Liver (tissue), 9 donors: ENCODE results near the gene MAP3K10. TPM values are rescaled to one million over a fixed set of nuclear protein-coding genes. Genes with fewer than 3 reads are reported as not detected.

Source experiments
- DNase-seq: peaks from one replicate; pipeline ENCODE4 v3.0.0-alpha.2; 2017; ENCODE audit warnings: low spot score
- H3K27ac ChIP-seq, 2 donors: one replicate each; pipeline ENCODE4 v1.7.0; 2013; ENCODE audit warnings: inconsistent platforms in 2 of 2, low read length in 2 of 2, control low read depth in 1 of 2, low read depth in 1 of 2, mild to moderate bottlenecking in 1 of 2
- H3K27me3 ChIP-seq, 4 donors: one replicate each; pipeline versions ENCODE4 v1.6.1 to v1.7.0; 2013; ENCODE audit warnings: low read length in 3 of 4, inconsistent platforms in 1 of 4, mild to moderate bottlenecking in 1 of 4, moderate library complexity in 1 of 4; ENCODE audit not compliant: control insufficient read depth in 4 of 4, insufficient read depth in 4 of 4
- H3K36me3 ChIP-seq, 4 donors: one replicate each; pipeline versions ENCODE4 v1.6.1 to v1.7.0; 2013; ENCODE audit warnings: low read length in 3 of 4, mild to moderate bottlenecking in 3 of 4, low read depth in 1 of 4, moderate library complexity in 1 of 4; ENCODE audit not compliant: control insufficient read depth in 4 of 4, insufficient read depth in 3 of 4
- H3K4me1 ChIP-seq, 4 donors: one replicate each; pipeline versions ENCODE4 v1.6.1 to v1.7.0; 2013; ENCODE audit warnings: low read length in 3 of 4, mild to moderate bottlenecking in 3 of 4, moderate library complexity in 1 of 4; ENCODE audit not compliant: control insufficient read depth in 4 of 4, insufficient read depth in 4 of 4
- H3K4me3 ChIP-seq, 3 donors: one replicate each; pipeline versions ENCODE4 v1.6.1 to v1.7.0; 2013; ENCODE audit warnings: low read length in 3 of 3, control low read depth in 1 of 3, low read depth in 1 of 3, mild to moderate bottlenecking in 1 of 3
- H3K9ac ChIP-seq, 2 donors: one replicate each; pipeline ENCODE4 v1.7.0; 2013; ENCODE audit warnings: low read length in 2 of 2, mild to moderate bottlenecking in 2 of 2, moderate library complexity in 2 of 2, control low read depth in 1 of 2, low read depth in 1 of 2
- H3K9me3 ChIP-seq, 4 donors: one replicate each; pipeline versions ENCODE4 v1.6.1 to v1.7.0; 2013; ENCODE audit warnings: low read length in 3 of 4; ENCODE audit not compliant: control insufficient read depth in 4 of 4
- EGR1 ChIP-seq, 2 donors: IDR thresholded peaks; 2 replicates each; pipeline ENCODE4 v1.6.1; 2016 to 2018; ENCODE audit warnings: antibody characterized with exemption in 2 of 2, low read depth in 2 of 2
- FOXA1 ChIP-seq: IDR thresholded peaks from 2 replicates; pipeline ENCODE4 v1.6.1; 2016; ENCODE audit warnings: antibody characterized with exemption
- FOXA2 ChIP-seq: IDR thresholded peaks from 2 replicates; pipeline ENCODE4 v1.6.1; 2016; ENCODE audit warnings: antibody characterized with exemption
- GABPA ChIP-seq, 2 donors: IDR thresholded peaks in 1 of 2; conservative IDR thresholded peaks in 1 of 2; 2 replicates each; pipeline ENCODE4 v1.6.1; 2016; ENCODE audit warnings: antibody characterized with exemption in 2 of 2, mild to moderate bottlenecking in 1 of 2, moderate library complexity in 1 of 2
- HNF4A ChIP-seq, 2 donors: conservative IDR thresholded peaks; 2 replicates each; pipeline ENCODE4 v1.6.1; 2016; ENCODE audit warnings: antibody characterized with exemption in 2 of 2, mild to moderate bottlenecking in 2 of 2
- HNF4G ChIP-seq: IDR thresholded peaks from 2 replicates; pipeline ENCODE4 v1.6.1; 2016; ENCODE audit warnings: antibody characterized with exemption
- REST ChIP-seq: IDR thresholded peaks from 2 replicates; pipeline ENCODE4 v1.6.1; 2016; ENCODE audit warnings: antibody characterized with exemption, mild to moderate bottlenecking
- RXRA ChIP-seq, 2 donors: IDR thresholded peaks; 2 replicates each; pipeline ENCODE4 v1.6.1; 2017 to 2018; ENCODE audit warnings: antibody characterized with exemption in 2 of 2, mild to moderate bottlenecking in 1 of 2
- TAF1 ChIP-seq: conservative IDR thresholded peaks from 2 replicates; pipeline ENCODE4 v1.6.1; 2016; ENCODE audit warnings: antibody characterized with exemption, mild to moderate bottlenecking
- WGBS: extraction: QIAGEN DNeasy Blood & Tissue Kit; methylation state at CpG from one replicate; pipeline ENCODE4 v1.1.7; 2013; 5-methylcytosine and 5-hydroxymethylcytosine counted together
- polyA plus RNA-seq, 2 donors: library from polyadenylated mRNA; stranded (reverse) in 1 of 2; unstranded in 1 of 2; fragments of 200-250 nt in 1 of 2; fragments of >200 nt in 1 of 2; fragmentation: Nextera tagmentation in 1 of 2; extraction: Ambion mirVana in 1 of 2; gene quantifications; one replicate each; pipeline versions ENCODE4 v1.2.1 to v1.2.3, GENCODE V29; 2013 to 2015
- total RNA-seq, 2 donors: library from RNA; depleted of rRNA; stranded (reverse); fragments of >200 nt; gene quantifications; one replicate each; pipeline ENCODE4 v1.2.3, GENCODE V29; 2014
- TF ChIP-seq, protein P1 (sequence below): IDR thresholded peaks from 2 replicates; pipeline ENCODE4 v1.6.1; 2016; ENCODE audit warnings: antibody characterized with exemption
- TF ChIP-seq, protein P2 (sequence below): IDR thresholded peaks from 2 replicates; pipeline ENCODE4 v1.6.1; 2016; ENCODE audit warnings: antibody characterized with exemption
- donor health status: healthy.
- donor health status: healthy.
- donor health status: healthy.
- donor health status: healthy.
- donor health status: healthy.

Gene MAP3K10
- total and polyA plus RNA-seq, 4 donors = 0.65 to 3.9 (median 2.1) TPM

DNA sequence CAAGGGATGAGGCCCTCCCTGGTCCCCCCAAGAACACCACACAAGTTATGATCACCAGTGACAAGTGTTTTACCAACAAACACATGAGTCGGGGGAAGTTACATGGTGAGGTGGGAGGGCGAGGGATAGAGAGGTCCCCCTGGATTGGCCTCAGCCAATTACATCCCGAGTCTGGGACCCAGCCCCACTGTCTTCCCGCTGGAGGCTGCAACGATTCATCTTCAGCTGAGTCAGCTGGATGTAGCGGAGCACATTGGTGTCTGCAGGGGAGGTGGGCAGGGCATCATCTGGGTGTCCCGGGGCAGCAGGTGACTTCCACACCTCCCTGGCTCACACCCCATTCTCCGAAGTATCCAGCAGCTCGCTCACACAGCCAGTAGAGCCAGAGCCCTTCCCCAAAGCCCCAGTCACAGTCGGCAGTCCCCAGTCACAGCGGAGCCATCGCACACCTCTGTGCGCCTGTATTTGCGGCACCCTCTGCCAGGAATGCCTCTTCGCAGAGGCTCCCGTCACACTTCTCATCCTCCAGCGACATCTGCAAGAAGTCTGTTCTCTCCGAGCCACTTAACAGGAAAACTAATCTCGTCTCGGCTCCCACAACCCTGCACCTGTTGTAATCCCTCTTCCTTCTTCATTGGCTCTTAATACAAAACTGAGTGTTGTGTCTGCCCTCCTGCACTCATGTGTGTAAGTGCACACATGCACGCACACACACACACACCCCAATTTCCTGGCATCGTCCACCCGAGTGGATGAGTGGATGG lies 25.0 kb downstream of the MAP3K10 start:
- 53% methylated on average over 23 of the region's 23 CpGs for WGBS
- Histone ChIP-seq H3K4me1 (peaks cover 0 to 7% (median 2%) of the 10 kb centered on the region in 4 donors), H3K4me3 (no peak overlapping the region), H3K36me3 (no peaks in the 10 kb centered on the region), H3K27ac (no peak overlapping the region), H3K27me3 (peaks cover 0 to 8% (median 6%) of the 10 kb centered on the region in 4 donors), H3K9me3 (no peaks in the 10 kb centered on the region), H3K9ac (no peak overlapping the region)
- DNase-seq = no peak
- TF ChIP-seq EGR1 (IDR thresholded peaks at IDR 0.05; ENCODE audit: low read depth in 2 of 2) = no peak
- TF ChIP-seq HNF4A (conservative IDR thresholded peaks at IDR 0.05) = no peak
- TF ChIP-seq REST = no peak
- TF ChIP-seq, protein P1, sequence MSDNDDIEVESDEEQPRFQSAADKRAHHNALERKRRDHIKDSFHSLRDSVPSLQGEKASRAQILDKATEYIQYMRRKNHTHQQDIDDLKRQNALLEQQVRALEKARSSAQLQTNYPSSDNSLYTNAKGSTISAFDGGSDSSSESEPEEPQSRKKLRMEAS = no peak

GRCh38 chr19:40216777-40217026 lies 25.5 kb downstream of the MAP3K10 start:
- Histone ChIP-seq H3K4me1 (peaks cover 0 to 7% (median 2%) of the 10 kb centered on the region in 4 donors), H3K4me3 (no peak overlapping the region), H3K27ac (no peak overlapping the region), H3K9me3 (no peaks in the 10 kb centered on the region), H3K9ac (no peak overlapping the region), H3K27me3 (peaks cover 0 to 8% (median 6%) of the 10 kb centered on the region in 4 donors), H3K36me3 (no peaks in the 10 kb centered on the region)
- WGBS = 33% methylated on average over 9 of the region's 9 CpGs
- DNase-seq = no peak
- no peak for TF ChIP-seq HNF4G
- TF ChIP-seq EGR1 (IDR thresholded peaks at IDR 0.05; ENCODE audit: low read depth in 2 of 2) = no peak
- TF ChIP-seq, protein P2, sequence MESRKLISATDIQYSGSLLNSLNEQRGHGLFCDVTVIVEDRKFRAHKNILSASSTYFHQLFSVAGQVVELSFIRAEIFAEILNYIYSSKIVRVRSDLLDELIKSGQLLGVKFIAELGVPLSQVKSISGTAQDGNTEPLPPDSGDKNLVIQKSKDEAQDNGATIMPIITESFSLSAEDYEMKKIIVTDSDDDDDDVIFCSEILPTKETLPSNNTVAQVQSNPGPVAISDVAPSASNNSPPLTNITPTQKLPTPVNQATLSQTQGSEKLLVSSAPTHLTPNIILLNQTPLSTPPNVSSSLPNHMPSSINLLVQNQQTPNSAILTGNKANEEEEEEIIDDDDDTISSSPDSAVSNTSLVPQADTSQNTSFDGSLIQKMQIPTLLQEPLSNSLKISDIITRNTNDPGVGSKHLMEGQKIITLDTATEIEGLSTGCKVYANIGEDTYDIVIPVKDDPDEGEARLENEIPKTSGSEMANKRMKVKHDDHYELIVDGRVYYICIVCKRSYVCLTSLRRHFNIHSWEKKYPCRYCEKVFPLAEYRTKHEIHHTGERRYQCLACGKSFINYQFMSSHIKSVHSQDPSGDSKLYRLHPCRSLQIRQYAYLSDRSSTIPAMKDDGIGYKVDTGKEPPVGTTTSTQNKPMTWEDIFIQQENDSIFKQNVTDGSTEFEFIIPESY = no peak
- TF ChIP-seq TAF1 = no peak
- TF ChIP-seq FOXA2 = no peak
- no peak for TF ChIP-seq FOXA1
- TF ChIP-seq RXRA (IDR thresholded peaks at IDR 0.05) = no peak
- no peak for TF ChIP-seq GABPA (IDR thresholded peaks at IDR 0.05 in 1 of 2, conservative IDR thresholded peaks at IDR 0.05 in 1 of 2)
- no peak for TF ChIP-seq REST
